ENCODE data around the gene PTPRK.
"Not testable (repeated sequence)": the region's sequence is repeated elsewhere in the genome, so short reads cannot be mapped to it uniquely, and the experiment has no call there.

PTPRK gene

GRCh38 chr6:128452713-128453112, 67.7 kb downstream of the PTPRK start:
- TF ChIP-seq CTCF (IDR thresholded peaks at IDR 0.05; ENCODE audit: insufficient read depth, missing control alignments) = no peak
- DNase-seq (ENCODE audit: insufficient read length, low spot score) (no peak), FAIRE-seq (no peak)

GRCh38 chr6:128446497-128446896, 73.9 kb downstream of the PTPRK start:
- TF ChIP-seq CTCF (IDR thresholded peaks at IDR 0.05; ENCODE audit: insufficient read depth, missing control alignments) = no peak
- FAIRE-seq = no peak
- no peak for DNase-seq (ENCODE audit: insufficient read length, low spot score)

- DNase-seq (ENCODE audit: insufficient read length, low spot score) = no peak
- TF ChIP-seq CTCF (IDR thresholded peaks at IDR 0.05; ENCODE audit: insufficient read depth, missing control alignments) = no peak
- FAIRE-seq = no peak
Measured at GRCh38 chr6:128443553-128443952, 76.8 kb downstream of the PTPRK start.

- no peak for TF ChIP-seq CTCF (IDR thresholded peaks at IDR 0.05; ENCODE audit: insufficient read depth, missing control alignments)
- DNase-seq (ENCODE audit: insufficient read length, low spot score) (no peak), FAIRE-seq (no peak)
Measured at GRCh38 chr6:128439627-128440026, 80.8 kb downstream of the PTPRK start.

GRCh38 chr6:128438393-128438792, 82.0 kb downstream of the PTPRK start:
- DNase-seq (ENCODE audit: insufficient read length, low spot score) (no peak), FAIRE-seq (no peak)
- TF ChIP-seq CTCF (IDR thresholded peaks at IDR 0.05; ENCODE audit: insufficient read depth, missing control alignments) = no peak

- no peak for FAIRE-seq
- no peak for TF ChIP-seq CTCF (IDR thresholded peaks at IDR 0.05; ENCODE audit: insufficient read depth, missing control alignments)
- DNase-seq (ENCODE audit: insufficient read length, low spot score) = no peak
Measured at GRCh38 chr6:128437685-128438084, 82.7 kb downstream of the PTPRK start.

GRCh38 chr6:128434752-128435151, 85.6 kb downstream of the PTPRK start:
- FAIRE-seq; DNase-seq (ENCODE audit: insufficient read length, low spot score): not testable (repeated sequence)

GRCh38 chr6:128432394-128432793, 88.0 kb downstream of the PTPRK start:
- no peak for TF ChIP-seq CTCF (IDR thresholded peaks at IDR 0.05; ENCODE audit: insufficient read depth, missing control alignments)
- DNase-seq (ENCODE audit: insufficient read length, low spot score) (no peak), FAIRE-seq (no peak)
